NCI-H2081 (cell line): ENCODE results near the gene PPAN.
A peak's percentile ranks its signal among the peaks of the same experiment; 100 is the strongest.

ENCODE experiments used
- DNase-seq, 2 experiments: peaks; one replicate each; lab custom pipeline; 2025; lab: John Stamatoyannopoulos, UW

PPAN gene, protein sequence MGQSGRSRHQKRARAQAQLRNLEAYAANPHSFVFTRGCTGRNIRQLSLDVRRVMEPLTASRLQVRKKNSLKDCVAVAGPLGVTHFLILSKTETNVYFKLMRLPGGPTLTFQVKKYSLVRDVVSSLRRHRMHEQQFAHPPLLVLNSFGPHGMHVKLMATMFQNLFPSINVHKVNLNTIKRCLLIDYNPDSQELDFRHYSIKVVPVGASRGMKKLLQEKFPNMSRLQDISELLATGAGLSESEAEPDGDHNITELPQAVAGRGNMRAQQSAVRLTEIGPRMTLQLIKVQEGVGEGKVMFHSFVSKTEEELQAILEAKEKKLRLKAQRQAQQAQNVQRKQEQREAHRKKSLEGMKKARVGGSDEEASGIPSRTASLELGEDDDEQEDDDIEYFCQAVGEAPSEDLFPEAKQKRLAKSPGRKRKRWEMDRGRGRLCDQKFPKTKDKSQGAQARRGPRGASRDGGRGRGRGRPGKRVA

DNA sequence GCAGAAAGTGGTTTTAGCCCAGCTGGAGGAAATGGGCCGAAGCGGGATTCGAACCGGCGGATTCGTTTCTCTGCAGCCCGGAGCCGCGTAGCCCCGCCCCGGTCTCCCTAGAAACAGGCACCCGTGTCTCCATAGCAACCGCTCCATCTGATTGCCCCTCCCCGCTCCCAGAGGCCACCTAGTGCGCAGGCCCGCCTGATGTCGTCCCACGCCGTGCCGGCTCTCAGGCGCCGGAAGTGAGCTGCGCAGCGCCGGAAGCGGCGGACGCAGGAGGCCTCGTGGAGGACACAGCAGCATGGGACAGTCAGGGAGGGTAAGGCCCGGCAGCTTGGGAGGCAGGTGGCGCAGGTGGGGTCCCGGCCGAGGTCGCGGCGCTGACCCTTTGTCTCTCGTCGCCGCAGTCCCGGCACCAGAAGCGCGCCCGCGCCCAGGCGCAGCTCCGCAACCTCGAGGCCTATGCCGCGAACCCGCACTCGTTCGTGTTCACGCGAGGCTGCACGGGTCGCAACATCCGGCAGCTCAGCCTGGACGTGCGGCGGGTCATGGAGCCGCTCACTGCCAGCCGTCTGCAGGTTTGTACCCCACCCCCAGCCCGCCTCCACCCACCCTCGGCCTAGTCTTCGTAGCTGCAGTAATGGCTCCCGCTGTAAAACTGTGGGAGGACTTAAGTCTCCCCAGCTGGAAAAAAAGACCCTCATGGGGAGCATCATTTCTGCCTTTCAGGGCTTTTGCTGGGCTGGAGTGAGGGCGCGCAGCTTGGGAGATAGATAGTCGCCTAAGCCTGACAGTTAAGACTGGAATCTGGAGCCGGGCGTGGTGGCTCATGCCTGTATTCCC, at the start of gene PPAN:
PPAN (plus strand) TSS at position 263 of the 837 bp plus-strand sequence; CDS start at position 296, 33 bp downstream.
- peak; percentile 97 to 98 for DNase-seq

DNA sequence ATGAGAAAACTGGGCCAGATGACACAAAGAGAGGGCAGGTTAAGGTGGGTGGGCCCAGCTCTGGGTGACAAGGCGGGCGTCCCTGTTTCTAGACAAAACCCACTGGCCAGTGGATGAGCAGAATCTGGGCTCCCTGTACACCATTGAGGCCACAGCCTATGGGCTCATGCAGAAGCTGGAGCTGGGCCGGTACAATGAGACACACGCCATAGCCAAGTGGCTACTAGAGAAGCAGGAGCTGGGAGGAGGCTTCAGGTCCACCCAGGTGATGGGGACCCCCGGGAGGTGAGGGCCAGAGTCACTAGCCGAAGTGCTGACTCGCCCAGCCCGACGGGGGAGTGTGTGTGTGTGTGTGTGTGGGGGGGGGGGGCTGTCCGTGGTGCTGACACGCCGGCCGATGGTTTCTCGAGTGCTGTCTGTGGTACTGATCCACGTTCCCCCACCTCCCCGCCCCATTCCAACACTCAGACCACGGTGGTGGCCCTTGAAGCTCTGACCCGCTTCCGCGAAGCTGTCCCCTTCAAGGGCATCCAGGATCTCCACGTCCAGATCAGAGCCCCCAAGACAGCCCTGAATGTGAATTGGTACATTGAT, 44.3 kb upstream of the PPAN start:
- DNase-seq, result no peak

DNA sequence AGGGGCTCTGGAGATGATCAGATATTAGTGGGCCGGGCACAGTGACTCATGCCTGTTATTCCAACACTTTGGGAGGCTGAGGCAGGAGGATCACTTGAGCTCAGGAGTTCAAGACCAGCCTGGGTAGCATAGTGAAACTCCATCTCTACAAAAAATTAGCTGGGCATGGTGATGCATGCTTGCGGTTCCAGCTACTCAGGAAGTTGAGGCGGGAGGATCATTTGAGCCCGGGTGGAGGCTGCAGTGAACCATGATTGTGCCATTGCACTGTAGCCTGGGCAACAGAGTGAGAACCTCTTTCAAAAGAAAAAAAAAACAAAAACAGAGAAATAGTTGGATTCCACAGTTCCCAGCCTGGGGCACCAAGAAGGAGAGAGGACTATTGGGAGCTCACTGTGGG, 38.0 kb upstream of the PPAN start:
- DNase-seq, result no peak

DNA sequence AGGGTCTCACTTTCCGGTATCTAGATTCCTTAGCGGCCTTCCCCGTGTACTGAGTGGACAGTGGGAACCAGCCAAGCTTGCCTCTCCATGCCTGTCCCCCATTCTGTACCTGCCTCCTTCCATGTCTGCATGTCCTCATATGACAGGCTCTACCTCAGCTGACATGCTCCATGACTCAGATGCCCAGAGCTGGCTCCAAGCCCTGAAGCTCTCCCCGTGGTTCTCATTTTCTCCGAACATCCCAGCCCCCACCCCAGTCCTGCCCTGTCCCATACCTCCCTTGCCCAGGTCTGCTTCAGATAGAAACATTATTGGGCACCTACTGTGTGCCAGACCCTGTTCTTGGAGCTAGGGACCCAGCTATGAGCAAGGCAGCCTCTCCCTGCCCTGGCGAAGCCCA, 37.1 kb upstream of the PPAN start:
- DNase-seq, result no peak

DNA sequence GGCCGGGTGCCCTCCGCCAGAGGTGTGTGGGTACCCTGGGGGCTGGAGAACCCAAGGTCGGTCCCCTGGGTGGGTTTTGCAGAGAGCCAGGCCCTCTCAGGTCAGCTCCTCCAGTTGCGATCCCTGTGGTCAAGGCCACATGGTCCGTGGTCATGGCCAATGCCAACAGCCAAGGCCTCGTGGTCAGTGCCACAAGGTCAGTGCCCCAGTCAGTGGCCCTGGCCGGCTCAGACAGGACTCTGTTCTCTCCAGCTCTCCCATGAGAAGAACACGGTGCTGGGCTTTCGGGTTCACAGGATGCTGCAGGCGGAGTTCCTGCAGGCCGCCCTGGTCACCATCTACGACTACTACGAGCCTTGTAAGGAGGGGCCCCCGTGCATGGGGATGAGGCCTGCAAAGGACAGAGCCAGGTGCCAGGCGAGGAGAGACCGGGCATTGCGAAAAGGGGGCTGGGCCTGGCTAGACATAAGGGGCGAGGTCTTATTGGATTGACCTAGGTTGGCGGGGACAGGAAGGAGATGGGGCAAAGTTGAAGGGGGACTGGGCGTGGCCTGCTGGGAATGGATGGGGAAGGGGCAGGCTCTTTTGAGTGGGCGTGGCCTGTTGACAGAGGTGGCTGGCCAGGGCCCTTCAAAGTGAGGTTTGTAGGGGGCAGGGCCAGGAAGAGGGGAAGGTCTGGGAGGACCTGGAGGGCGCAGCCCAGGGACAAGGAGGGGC, 35.3 kb upstream of the PPAN start:
- no peak for DNase-seq

DNA sequence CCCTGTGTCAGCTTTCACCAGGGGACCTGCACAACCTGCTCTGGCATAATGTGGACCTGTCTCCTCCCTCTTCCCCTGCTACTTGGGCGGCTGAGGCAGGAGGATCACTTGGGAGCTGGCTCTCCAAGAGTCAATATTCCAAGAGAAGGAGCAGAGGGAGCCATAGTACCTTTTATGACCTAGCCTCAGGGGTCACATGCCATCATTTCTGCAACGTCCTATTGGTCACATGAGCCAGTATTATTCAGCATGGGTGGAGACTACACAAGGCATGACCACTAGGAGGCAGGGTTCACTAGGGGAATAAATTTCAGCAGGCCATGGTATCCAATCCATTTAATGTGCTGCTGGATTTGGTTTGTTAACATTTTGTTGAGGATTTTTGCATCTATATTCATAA, 32.0 kb upstream of the PPAN start:
- peak; percentile 65 to 73 for DNase-seq

DNA sequence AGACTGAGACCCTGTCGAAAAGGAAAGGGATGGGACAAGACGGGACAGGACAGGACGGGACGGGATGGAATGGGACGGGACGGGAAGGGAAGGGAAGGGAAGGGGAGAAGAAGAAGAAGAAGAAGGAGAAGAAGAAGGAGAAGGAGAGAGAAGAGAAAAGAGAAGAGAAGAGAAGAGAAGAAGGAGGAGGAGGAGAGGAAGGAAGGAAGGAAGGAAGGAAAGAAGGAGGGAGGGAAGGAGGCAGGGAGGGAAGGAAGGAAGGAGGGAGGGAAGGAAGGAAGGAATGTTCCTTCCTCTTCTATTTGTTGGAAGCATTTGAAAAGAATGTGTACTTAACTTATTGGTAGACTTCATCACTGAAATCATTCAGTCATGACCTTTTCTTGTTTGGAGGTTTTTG, 29.6 kb upstream of the PPAN start:
- DNase-seq, result no peak

DNA sequence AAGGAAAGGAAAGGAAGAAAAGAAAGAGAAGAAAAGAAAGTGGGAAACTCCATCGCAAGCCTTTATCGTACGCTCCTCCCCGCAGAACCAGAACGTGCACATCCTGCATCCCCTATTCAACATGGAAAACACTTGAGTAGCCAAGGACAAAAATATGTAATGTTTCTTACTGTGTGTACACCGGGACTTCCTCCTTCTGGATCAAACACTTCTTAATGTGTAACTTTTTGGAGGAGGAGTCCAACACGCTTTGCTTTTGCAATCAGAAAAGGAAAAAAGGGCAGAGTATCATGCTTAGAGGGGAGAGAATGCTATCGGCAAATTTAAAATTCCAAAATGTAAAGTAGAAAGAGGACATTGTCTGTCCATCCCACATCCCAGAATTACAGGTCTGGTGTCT, 27.8 kb upstream of the PPAN start:
- DNase-seq, result no peak

DNA sequence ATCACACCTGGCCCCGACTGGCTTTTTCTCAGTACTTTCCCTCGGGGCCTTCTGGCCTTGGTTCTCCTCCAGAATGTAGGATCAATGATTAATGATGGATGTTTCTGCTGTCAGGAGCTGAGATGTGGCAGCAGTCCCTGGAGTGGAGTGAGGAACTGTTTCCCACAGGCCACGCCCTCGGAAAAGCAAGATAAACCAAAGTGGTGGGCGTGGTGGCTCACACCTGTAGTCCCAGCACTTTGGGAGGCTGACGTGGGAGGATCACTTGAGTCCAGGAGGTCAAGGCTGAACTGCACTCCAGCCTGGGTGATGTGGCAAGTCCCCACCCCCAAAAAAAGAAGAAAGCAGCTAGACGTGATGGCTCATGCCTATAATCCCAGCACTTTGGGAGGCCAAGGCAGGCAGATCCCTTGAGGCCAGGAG, 27.1 kb upstream of the PPAN start:
- no peak for DNase-seq

DNA sequence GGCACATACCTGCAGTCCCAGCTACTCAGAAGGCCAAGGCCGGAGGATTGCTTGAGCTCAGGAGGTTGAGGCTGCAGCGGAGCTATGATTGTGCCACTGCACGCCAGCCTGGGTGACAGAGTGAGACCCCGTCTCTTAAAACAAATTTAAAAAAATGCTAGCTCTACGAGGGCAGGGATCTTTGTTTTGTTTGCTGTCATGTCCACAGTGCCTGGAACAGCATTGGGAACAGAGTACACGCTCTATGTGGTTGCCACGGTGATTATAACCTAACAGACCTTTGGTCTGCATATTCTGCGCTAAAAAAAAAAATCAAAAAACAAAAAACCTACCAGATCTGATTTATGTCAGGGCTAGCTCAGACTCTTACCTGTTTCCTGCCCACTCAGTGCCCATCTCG, 22.3 kb upstream of the PPAN start:
- DNase-seq, result no peak

DNA sequence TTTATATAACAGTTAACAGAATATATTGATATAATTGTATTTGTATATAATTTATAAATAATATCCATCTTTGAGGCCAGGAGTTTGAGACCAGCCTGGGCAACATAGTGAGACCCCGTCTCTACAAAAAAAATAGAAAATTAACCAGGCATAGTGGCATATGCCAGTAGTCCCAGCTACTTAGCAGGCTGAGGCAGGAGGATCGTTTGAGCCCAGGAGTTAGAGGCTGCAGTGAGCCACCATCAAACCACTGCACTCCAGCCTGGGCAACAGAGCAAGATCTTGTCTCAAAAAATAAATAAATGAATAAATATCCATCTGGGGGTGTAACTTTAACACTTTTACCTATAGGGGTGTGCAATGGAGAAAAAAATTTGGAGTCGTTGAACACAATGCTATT, 21.4 kb upstream of the PPAN start:
- no peak for DNase-seq

DNA sequence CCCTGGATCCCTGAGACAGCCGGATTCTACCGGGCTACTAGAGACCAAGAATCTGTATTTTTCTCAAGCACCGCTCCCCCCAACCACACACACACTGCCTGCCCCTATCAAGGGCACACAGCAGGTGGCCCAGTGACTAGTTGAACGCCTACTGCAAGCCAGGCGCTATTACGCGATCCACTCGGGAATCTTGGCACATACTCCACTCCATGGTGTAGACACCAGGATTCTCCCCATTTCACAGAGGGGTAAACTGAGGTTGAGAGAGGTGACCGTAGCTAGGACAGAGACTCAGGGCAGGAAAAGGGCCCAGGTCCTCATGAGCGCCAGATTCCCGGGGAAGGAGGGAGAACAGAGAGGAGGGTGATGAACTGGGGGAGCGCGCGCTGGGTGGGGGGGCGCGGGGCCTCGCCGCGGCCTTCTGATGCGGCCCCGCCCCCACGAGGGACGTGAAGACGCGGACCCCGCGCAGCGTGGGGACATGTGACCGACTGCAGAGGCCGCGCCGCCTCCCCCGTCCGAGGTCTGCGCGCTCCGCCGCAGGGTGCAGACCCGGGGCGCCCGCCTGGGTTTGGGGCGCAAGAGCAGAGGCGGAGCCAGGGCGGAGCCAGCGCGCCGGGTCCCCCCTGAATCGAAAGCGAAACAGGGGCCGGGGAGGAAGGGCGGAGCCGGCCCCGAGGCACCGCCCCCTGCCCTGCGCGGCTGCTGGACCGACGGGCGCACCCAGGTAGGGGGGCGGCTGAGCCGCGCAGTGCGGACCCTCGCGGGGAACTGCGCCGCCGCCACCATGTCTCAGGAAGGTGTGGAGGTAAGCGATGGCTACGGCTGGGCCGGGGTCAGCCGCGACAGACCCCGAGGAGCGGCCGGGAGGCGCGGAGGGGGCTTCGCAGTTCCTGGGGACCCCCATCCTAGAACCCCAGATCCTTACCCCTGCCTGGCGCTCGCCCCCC, 20.2 kb upstream of the PPAN start, which contains the start of gene SHFL:
SHFL (plus strand) TSS at position 677 of the 950 bp plus-strand sequence; CDS start at position 788, 111 bp downstream.
- DNase-seq, result peak; percentile 6 to 24

DNA sequence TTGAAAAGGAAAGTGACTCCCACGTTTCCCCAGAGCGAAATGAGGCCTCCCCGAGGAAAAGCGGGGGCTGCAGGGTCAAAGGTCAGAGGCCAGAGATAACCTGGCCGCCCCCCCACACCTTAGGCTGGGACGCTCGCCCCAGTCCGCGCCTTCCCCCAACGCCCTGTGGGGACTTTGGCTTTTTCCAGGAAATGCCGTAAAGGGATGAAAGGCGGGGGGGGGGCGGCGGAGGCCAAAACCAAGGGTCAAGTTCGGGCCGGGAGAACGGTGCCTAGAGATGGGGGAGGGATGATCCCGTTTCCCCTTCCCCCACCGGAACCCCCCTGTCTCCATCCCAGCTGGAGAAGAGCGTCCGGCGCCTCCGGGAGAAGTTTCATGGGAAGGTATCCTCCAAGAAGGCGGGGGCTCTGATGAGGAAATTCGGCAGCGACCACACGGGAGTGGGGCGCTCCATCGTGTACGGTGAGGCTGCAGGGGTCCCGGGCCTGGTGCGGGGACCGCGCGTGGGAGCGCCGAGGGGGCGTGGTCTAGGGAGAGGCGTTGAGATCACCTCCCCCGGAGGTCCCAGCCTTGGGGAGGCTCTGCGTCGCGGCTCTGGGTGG, 19.5 kb upstream of the PPAN start:
- no peak for DNase-seq

DNA sequence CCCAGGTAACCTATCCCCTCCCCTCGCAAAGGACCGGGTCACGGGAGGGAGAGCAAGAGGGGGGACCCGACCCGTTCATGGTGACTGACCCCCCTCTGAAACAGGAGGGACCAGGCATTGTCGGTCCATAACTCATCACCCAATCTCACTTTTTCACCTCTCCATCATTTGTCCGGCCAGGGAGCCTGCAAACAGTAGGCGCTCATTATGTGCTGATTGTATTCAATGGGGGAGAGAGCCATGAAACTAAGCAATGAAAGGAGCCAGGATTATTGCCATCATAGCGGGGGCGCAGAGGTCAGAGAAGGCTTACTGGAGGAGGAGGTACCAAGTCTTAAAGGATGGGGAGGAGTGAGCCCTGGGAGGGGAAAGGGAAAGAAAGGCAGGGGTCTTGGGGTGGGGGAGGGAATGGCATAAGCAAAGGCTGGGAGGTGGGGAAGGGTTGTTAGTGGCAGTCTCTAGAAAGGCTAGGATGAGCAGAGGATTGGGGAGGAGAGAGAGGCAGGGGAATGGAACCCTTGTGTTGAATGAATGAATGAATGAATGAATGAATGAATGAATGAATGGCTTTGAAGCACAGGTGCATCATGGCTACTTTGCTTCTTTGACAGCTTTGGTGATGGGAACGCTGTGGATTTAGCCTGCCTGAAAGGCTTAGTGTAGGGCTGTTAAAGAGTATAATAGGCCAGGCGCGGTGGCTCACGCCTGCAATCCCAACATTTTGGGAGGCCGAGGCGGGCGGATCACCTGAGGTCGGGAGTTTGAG, 18.7 kb upstream of the PPAN start:
- DNase-seq, result no peak

DNA sequence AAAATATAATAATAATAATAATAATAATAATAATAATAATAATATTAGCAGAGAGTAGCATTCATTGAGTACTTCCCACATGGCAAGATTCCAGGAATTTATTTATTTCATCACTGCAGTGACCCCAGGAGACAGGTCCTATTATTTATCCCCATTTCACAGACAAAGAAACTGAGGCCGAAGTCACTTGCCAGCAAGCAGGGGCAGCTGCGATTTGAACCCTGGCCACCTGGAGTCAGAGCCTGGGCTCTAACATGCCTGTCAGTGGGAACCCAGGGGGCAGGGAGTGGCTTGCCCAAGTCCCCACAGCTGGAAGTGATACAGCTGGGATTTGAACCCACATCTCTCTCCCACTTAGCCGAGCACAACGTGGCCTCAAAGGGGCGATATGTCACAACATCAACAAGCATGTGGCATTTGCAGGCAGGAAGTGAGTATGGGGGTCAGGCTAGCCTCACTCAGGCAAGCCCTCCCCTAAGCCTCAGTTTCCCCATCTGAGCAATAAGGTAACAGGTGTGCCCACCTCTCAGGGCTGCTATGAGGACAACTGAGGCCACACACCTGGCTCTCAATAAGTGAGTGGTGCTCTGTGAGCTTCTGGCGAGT, 17.1 kb upstream of the PPAN start:
- DNase-seq, result no peak

DNA sequence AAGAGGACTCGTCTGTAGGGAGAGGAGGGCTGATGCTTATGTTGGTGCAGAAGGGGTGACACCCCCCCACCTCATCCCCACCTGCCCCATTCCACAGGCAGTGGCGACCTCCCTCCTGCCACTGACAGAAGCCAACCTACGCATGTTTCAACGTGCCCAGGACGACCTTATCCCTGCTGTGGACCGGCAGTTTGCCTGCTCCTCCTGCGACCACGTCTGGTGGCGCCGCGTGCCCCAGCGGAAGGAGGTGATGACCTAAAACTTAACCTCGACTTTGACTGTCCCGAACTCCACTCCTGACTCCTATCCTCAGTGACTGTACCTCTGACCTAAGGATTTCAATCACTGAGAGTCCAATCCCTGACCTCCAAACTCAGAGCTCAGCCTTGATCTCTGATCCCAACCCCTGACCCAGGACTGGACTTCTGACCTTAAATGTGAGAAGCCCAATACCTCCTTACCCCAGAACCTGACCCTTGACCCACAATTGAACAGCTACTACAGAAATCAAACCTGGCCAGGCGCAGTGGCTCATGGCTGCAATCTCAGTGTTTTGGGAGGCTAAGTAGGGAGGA, 16.3 kb upstream of the PPAN start:
- no peak for DNase-seq

DNA sequence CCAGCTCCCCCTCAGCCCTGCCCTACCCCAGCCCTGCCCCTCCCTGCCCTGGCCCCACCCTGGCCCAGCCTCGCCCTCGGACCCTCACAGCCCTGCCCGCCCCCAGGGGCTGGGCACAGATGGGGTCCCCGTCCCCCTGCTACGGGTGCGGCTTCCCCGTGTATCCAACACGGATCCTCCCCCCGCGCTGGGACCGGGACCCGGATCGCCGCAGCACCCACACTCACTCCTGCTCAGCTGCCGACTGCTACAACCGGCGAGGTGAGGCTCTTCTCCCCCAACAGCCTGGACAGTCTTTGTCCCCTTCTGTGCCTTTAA, 14.8 kb upstream of the PPAN start:
- no peak for DNase-seq

DNA sequence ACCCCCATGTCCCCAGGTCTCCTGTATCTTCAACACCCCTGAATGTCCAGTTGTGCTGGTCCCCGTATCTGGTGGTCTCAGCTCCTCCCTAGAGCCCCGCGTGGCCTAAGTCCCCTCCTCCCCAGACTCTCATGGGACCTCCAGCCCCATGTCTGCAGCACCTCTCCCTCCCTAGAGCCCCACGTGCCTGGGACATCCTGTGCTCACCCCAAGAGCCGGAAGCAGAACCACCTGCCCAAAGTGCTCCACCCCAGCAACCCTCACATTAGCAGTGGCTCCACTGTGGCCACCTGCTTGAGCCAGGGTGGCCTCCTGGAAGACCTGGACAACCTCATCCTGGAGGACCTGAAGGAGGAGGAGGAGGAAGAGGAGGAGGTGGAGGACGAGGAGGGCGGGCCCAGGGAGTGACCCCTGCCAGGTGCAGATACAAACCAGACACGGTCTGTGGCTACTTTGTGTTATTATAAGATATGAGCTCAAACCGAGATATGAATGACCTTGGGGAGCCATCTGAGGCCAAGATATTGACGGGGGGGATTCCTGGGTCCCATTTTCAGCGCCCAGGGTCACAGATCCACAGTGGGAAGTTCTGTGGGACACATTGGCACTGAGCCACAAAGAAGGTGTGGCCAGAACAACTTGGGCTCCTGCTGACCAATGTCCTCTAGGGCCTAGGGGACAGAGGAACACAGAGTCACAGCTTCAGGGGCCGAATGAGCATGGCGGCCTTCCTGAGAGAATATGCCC, 14.1 kb upstream of the PPAN start:
- DNase-seq, result no peak
